Measurements from ENCODE around the gene WSB2. TPM values are rescaled to one million over a fixed set of nuclear protein-coding genes. Genes with fewer than 3 reads are reported as not detected.

Gene WSB2
- 75.0 and 197 TPM in 2 replicates for total RNA-seq

DNA sequence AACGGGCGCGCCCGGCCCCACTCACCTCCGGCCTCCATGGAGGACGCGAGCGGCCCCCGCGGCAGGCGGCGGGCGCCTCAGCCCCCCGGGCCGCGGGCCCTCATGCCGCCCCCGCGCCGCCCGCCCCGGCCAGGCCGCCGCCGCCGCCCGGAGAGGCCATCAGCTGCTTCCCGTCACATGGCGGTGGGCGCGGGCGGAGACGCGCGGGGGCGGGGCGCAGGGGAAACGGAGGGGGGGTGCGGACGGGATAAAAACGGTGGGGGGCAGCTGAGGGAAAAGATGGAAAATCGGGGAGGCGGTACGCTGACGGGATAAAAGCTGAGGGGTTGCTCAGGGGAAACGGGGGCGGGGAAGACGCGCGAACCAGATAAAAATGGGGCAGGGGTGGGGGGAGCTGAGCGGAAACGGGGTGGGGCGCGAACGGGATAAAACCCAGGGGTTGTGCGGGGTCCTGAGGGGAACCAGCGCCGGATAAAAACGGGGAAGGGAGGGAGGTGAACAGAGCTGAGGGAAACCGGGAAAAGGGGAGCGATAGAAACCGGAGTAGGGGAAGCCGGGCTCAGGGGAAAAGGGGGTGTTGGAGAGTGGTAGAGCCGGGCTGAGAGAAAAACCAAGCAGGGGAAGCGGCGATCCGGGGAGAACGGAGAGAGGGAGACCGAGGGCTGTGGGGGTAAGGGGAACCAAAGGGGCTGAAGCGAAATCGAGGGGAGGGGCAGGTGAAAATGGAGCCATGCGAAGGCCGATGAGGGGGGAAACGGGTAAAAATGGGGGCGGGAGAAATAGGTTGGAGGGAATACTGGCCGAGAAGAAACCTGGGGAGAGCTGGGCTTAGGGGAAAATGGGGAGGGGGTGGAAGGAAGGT is at the start of gene WSB2:
Gene WSB2, minus strand, starts transcription at position 169 of the 862 bp plus-strand sequence. Its CDS starts 131 bp downstream, at position 38.

DNA sequence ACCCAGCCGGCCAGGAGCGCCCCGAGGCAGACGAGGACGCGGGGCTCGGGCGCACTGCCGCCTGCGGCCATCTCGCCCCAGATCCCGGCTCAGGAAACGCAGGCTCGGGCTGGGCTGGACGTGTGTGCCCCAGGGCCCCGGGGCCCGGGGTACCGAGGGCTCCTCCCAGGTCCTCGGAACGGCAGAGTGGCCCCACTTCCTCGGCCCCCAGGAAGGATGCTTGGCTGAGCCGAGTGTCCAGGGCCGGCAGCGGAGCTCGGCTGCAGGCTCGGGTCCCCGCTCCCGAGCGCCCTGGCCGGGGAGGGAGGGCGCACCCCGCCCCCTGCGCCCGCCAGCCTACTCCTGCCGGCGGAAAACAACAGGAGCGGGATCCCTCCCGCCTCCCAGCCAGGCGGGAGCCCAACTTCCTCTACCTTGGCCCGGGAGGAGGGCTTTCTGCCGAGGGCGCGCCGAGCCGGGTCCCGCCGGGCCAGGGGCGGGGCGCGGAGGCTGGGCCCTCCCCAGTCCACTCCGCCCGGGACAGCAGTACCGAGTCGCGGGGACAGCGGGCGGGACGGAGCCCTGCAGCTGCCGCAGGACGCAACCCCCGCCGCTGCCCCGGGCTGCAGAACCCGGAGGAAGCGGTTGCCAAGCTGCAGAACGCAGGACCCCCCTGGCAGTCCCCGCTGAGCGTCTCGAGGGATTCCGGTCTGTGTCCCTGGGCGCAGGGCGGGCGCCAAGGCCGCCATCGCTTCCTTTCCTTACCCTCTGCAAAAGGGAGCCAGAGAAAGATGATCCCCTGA is 42.8 kb upstream of the WSB2 start, which contains the start of gene VSIG10:
Gene VSIG10, minus strand, starts transcription at position 411 of the 782 bp plus-strand sequence. Its CDS starts 340 bp downstream, at position 71.

DNA sequence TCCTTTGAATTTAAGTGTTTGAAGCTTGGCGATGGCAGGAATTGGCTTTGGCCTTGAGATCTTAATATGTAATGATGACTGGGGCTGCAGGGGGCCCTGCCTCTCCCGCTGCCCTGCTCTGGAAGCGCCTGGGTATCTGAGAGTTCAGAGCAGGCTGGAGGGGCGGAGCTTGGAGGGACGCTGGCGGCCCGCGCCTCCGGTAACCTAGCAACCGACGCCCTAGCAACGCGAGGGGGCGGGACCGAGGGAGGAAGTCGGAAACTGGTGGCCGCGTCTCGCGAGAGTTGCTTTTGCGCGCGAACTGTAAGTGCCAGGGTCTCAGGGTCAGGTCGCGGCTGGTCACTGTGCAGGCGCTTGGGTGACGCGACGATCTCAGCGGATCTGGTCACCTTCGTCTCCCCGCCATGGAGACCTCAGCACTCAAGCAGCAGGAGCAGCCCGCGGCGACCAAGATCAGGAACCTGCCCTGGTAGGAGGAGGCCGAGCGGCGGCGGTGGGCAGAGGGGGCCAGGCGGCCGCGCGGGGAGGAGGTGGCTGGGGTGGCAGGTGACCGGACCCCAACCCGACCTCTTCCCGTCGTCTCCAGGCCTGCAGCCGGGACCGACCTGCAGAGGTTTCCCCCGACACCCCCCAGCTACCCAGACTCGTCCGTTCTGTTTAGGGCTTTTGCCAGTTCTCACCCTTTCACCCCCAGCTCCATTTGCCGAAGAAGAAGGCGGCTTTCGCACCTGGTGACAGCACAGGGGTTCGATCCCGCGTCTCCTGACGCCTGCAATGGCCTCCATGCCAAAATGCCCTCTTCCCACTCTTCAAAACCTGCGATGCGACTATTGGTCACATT is 44.3 kb downstream of the WSB2 start, which contains the start of gene RFC5:
Gene RFC5, plus strand, starts transcription at position 280 of the 841 bp plus-strand sequence. Its CDS starts 125 bp downstream, at position 405.

Other genes with a start within 250 kb of the WSB2 start
- under 0.01 and 1.6 TPM in 2 replicates for gene KSR2, start 92.2 kb downstream of the WSB2 start, total RNA-seq
- gene RFC5, start 44.5 kb downstream of the WSB2 start, total RNA-seq = 15.2 and 16.4 TPM in 2 replicates
- gene VSIG10, start 42.8 kb upstream of the WSB2 start, total RNA-seq = 34.6 and 35.3 TPM in 2 replicates
- 142 and 166 TPM in 2 replicates for gene PEBP1, start 74.9 kb upstream of the WSB2 start, total RNA-seq

Measured in bladder microvascular endothelial cell (primary cell).